Common myeloid progenitor, CD34-positive (primary cell): ENCODE measurements around the gene HES2.
A peak's percentile ranks its signal among the peaks of the same experiment; 100 is the strongest.

Source experiments
- CTCF ChIA-PET: fragments of 350-600 bp; sonication (Branson Sonifier 250); formaldehyde crosslinking; loops from one replicate; lab custom pipeline; 2021; ENCODE audit warnings: antibody characterized with exemption; lab: Charles Lee
- POLR2A ChIA-PET: fragments of 350-600 bp; sonication (Branson Sonifier 250); formaldehyde crosslinking; loops from one replicate; lab custom pipeline; 2021; ENCODE audit warnings: antibody characterized with exemption; lab: Charles Lee
- DNase-seq, 3 donors: peaks; one replicate each; pipeline versions ENCODE4 v3.0.0 to v3.0.0-alpha.2; 2013
- H3K27ac ChIP-seq, 2 experiments: 1 replicate in 1 of 2; 2 replicates in 1 of 2; pipeline ENCODE4 v1.7.0; 2013; ENCODE audit warnings: inconsistent platforms in 2 of 2, low read length in 2 of 2, mild to moderate bottlenecking in 2 of 2, low read depth in 1 of 2, moderate library complexity in 1 of 2; ENCODE audit not compliant: severe bottlenecking in 2 of 2, insufficient read depth in 1 of 2, poor library complexity in 1 of 2
- H3K27me3 ChIP-seq, 5 experiments: replicated peaks in 2 of 5; 1 replicate in 3 of 5; 2 replicates in 2 of 5; pipeline versions ENCODE4 v1.6.1 to v1.7.0; 2013; ENCODE audit warnings: low read length in 4 of 5, mild to moderate bottlenecking in 2 of 5, moderate library complexity in 2 of 5, inconsistent platforms in 1 of 5; ENCODE audit not compliant: insufficient read depth in 5 of 5, control insufficient read depth in 4 of 5
- H3K36me3 ChIP-seq, 4 experiments: 1 replicate in 2 of 4; 2 replicates in 2 of 4; pipeline versions ENCODE4 v1.6.1 to v1.7.0; 2013; ENCODE audit warnings: low read length in 3 of 4, control low read depth in 1 of 4, mild to moderate bottlenecking in 1 of 4; ENCODE audit not compliant: control insufficient read depth in 4 of 4, insufficient read depth in 4 of 4
- H3K4me1 ChIP-seq, 4 experiments: 1 replicate in 3 of 4; 2 replicates in 1 of 4; pipeline versions ENCODE4 v1.6.1 to v1.7.1; 2013; ENCODE audit warnings: low read length in 3 of 4, mild to moderate bottlenecking in 3 of 4, control low read depth in 1 of 4, inconsistent platforms in 1 of 4, moderate library complexity in 1 of 4; ENCODE audit not compliant: control insufficient read depth in 4 of 4, insufficient read depth in 4 of 4; ENCODE audit errors: control extremely low read depth in 1 of 4
- H3K4me3 ChIP-seq, 7 experiments: 1 replicate in 4 of 7; 2 replicates in 3 of 7; pipeline versions ENCODE4 v1.5.1 to v1.7.0; 2013; ENCODE audit warnings: mild to moderate bottlenecking in 7 of 7, low read length in 6 of 7, moderate library complexity in 6 of 7, inconsistent platforms in 2 of 7, low read depth in 2 of 7, control low read depth in 1 of 7; ENCODE audit not compliant: insufficient read depth in 4 of 7, control insufficient read depth in 1 of 7; ENCODE audit errors: extremely low read depth in 1 of 7
- H3K9me3 ChIP-seq, 5 experiments: 1 replicate in 4 of 5; 2 replicates in 1 of 5; pipeline versions ENCODE4 v1.6.1 to v1.7.1; 2013; ENCODE audit warnings: low read length in 4 of 5, mild to moderate bottlenecking in 2 of 5, inconsistent platforms in 1 of 5, low read depth in 1 of 5, moderate library complexity in 1 of 5; ENCODE audit not compliant: control insufficient read depth in 4 of 5, insufficient read depth in 2 of 5; ENCODE audit errors: control extremely low read depth in 1 of 5
- WGBS: methylation state at CpG from one replicate; pipeline ENCODE4 v1.1.5; 2013; ENCODE audit not compliant: insufficient coverage; 5-methylcytosine and 5-hydroxymethylcytosine counted together

The HES2 gene

GRCh38 chr1:6465461-6466005 is 45.8 kb upstream of the HES2 start:
- H3K27ac ChIP-seq, result no peak overlapping the region
- H3K4me1 ChIP-seq, result peaks cover 0 to 21% (median 17%) of the 10 kb centered on the region in 4 experiments
- peaks cover 0 to 5% (median 0%) of the 10 kb centered on the region in 4 experiments for H3K36me3 ChIP-seq
- H3K9me3 ChIP-seq, result no peaks in the 10 kb centered on the region
- peak overlapping the region; percentile 13 to 68 (median 48) for H3K4me3 ChIP-seq
- WGBS, result 0% methylated on average over 8 of the region's 21 CpGs
- POLR2A ChIA-PET, result no interaction called here
- CTCF ChIA-PET, result no interaction called here
- peak in 2 of 3 donors; percentile 38 to 60 for DNase-seq
- H3K27me3 ChIP-seq, result peaks cover 0 to 37% (median 4%) of the 10 kb centered on the region in 5 experiments

- peaks cover 0 to 27% (median 23%) of the 10 kb centered on the region in 4 experiments for H3K4me1 ChIP-seq
- POLR2A ChIA-PET, result no interaction called here
- H3K27me3 ChIP-seq, result peaks cover 0 to 43% (median 4%) of the 10 kb centered on the region in 5 experiments
- DNase-seq, result no peak
- 85% methylated on average over 5 of the region's 5 CpGs for WGBS
- H3K4me3 ChIP-seq, result peak overlapping the region in 1 of 7 experiments; percentile 60
- peaks cover 0 to 5% (median 0%) of the 10 kb centered on the region in 4 experiments for H3K36me3 ChIP-seq
- CTCF ChIA-PET, result interaction anchor here (1.4 kb wide), 1 partner anchor 24 kb away, joined by 4 read pairs; no protein-coding TSS in a partner anchor
- no peaks in the 10 kb centered on the region for H3K9me3 ChIP-seq
- no peak overlapping the region for H3K27ac ChIP-seq
Observed at GRCh38 chr1:6464915-6465314, 45.2 kb upstream of the HES2 start.

DNA sequence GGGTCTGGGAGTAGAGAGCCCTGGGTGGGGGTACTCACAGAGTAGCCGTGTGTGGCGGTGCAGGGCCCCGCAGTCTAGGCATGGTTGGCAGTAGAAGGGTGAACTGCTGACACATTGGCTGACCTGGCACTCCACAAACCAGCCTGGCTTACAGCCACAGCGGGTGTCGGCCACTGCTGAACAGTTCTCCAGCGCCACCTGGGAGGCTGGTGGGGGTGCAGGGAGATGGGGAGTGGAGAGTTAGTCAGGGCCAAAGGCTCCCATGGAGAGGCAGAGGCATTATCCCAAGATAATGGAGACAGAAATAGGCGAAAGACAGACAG is 44.8 kb upstream of the HES2 start:
- DNase-seq, result no peak
- H3K4me3 ChIP-seq, result no peak overlapping the region
- peaks cover 0 to 5% (median 0%) of the 10 kb centered on the region in 4 experiments for H3K36me3 ChIP-seq
- WGBS, result 100% methylated on average over 6 of the region's 7 CpGs
- H3K27me3 ChIP-seq, result peaks cover 0 to 47% (median 4%) of the 10 kb centered on the region in 5 experiments
- ChIA-PET POLR2A (no interaction called here), CTCF (interaction anchor here (1.4 kb wide), 1 partner anchor 24 kb away, joined by 4 read pairs; no protein-coding TSS in a partner anchor)
- no peak overlapping the region for H3K27ac ChIP-seq
- H3K9me3 ChIP-seq, result no peaks in the 10 kb centered on the region
- peaks cover 0 to 31% (median 28%) of the 10 kb centered on the region in 4 experiments for H3K4me1 ChIP-seq

GRCh38 chr1:6463120-6463412 is 43.3 kb upstream of the HES2 start:
- peaks cover 0 to 5% (median 0%) of the 10 kb centered on the region in 4 experiments for H3K36me3 ChIP-seq
- ChIA-PET CTCF (interaction anchor here (1.0 to 1.1 kb wide), 2 partner anchors 9 to 13 kb away, joined by 4 to 6 read pairs; no protein-coding TSS in a partner anchor), POLR2A (no interaction called here)
- H3K27me3 ChIP-seq, result peaks cover 0 to 52% (median 6%) of the 10 kb centered on the region in 5 experiments
- no peaks in the 10 kb centered on the region for H3K9me3 ChIP-seq
- no peak for DNase-seq
- H3K4me1 ChIP-seq, result peaks cover 0 to 31% (median 29%) of the 10 kb centered on the region in 4 experiments
- no peak overlapping the region for H3K27ac ChIP-seq
- no CpG with 5 or more reads among the region's 1 CpG for WGBS
- H3K4me3 ChIP-seq, result no peak overlapping the region

DNA sequence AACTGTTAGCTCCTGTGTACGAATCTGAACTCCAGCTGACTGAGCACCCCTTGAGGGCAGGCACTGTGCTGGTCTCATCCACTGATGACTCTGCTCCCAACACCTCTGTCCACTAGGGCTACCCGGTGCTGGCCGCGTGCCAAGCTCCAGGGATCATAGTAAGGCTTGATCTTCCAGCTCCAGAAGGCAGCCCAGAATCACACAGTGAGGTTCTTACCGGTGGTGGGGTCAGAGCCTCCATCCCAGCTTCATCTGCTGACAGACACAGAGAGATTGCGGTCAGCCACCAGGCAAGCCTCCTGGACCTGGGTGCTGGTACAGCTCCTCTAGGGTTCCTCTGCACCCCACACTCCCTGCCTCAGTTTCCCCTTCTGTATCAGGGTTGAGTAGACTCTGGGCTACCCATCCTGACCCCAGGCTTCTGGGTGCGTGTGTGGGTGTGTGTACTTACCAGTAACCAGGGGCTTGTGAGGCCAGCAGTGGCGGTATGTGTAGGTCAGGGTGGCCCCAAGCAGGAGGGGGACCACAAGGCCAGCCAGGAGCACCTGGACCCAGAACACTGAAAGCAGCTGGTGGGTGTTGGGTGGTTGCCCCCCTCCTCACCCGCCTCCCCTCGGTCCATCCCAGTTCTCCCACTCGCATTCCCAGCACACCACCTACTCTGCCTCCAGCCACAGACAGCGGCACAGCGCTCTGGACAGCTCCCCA is 42.8 kb upstream of the HES2 start:
- no peak for DNase-seq
- Histone ChIP-seq H3K9me3 (no peaks in the 10 kb centered on the region), H3K4me1 (peaks cover 0 to 31% (median 29%) of the 10 kb centered on the region in 4 experiments), H3K36me3 (peaks cover 0 to 5% (median 0%) of the 10 kb centered on the region in 4 experiments), H3K27ac (no peak overlapping the region), H3K27me3 (peaks cover 0 to 54% (median 6%) of the 10 kb centered on the region in 5 experiments), H3K4me3 (no peak overlapping the region)
- CTCF ChIA-PET, result interaction anchor here (0.7 to 1.7 kb wide), 4 partner anchors 11 to 24 kb away, joined by 3 to 7 read pairs (median 4); no protein-coding TSS in a partner anchor
- POLR2A ChIA-PET, result no interaction called here
- 98% methylated on average over 7 of the region's 13 CpGs for WGBS

- peaks cover 0 to 55% (median 8%) of the 10 kb centered on the region in 5 experiments for H3K27me3 ChIP-seq
- H3K9me3 ChIP-seq, result no peaks in the 10 kb centered on the region
- ChIA-PET CTCF (interaction anchor here (0.7 to 1.7 kb wide), 3 partner anchors 11 to 24 kb away, joined by 3 to 7 read pairs (median 3); no protein-coding TSS in a partner anchor), POLR2A (no interaction called here)
- H3K36me3 ChIP-seq, result peaks cover 0 to 5% (median 0%) of the 10 kb centered on the region in 4 experiments
- peaks cover 0 to 31% (median 29%) of the 10 kb centered on the region in 4 experiments for H3K4me1 ChIP-seq
- no peak for DNase-seq
- 96% methylated on average over 47 of the region's 48 CpGs for WGBS
- H3K27ac ChIP-seq, result no peak overlapping the region
- no peak overlapping the region for H3K4me3 ChIP-seq
Observed at GRCh38 chr1:6461538-6462411, 42.1 kb upstream of the HES2 start.
